Thyroid gland (tissue), 4 donors: ENCODE results near the gene PGLYRP3.

Experiments used
- CTCF ChIP-seq, 6 experiments: fragments of 200-600 bp in 3 of 6; fragments of 450-650 bp in 3 of 6; sonication (generic) in 3 of 6; IDR thresholded peaks; one replicate each; pipeline ENCODE4 v1.5.1; 2016 to 2019; ENCODE audit warnings: antibody characterized with exemption in 6 of 6, mild to moderate bottlenecking in 2 of 6, inconsistent platforms in 1 of 6, moderate library complexity in 1 of 6
- POLR2A ChIP-seq, 2 donors: fragments of 450-650 bp; IDR thresholded peaks; one replicate each; pipeline ENCODE4 v1.6.1; 2017; ENCODE audit warnings: antibody characterized with exemption in 2 of 2, mild to moderate bottlenecking in 2 of 2, moderate library complexity in 1 of 2

GRCh38 chr1:153259387-153259786, 53.4 kb downstream of the PGLYRP3 start, which contains the start of gene LORICRIN:
- TF ChIP-seq POLR2A (IDR thresholded peaks at IDR 0.05): no peak
- no peak for TF ChIP-seq CTCF (IDR thresholded peaks at IDR 0.05)
